A673 (cell line): Measurements from ENCODE around the gene SLC38A3.

Experiments
- EZH2 ChIP-seq: fragments of 200-600 bp; sonication (generic); IDR thresholded peaks from 2 replicates; pipeline ENCODE4 v1.6.1; 2017; ENCODE audit warnings: borderline replicate concordance, low read depth, mild to moderate bottlenecking, mixed read lengths, antibody characterized with exemption, low read length; ENCODE audit not compliant: poor library complexity, severe bottlenecking
- TF ChIP-seq, protein P1 (sequence below): fragments of 300-800, 200-600 bp; sonication (generic); conservative IDR thresholded peaks from 2 replicates; pipeline ENCODE4 v1.5.1; 2017; ENCODE audit warnings: low read depth, mild to moderate bottlenecking, antibody characterized with exemption, low read length, moderate library complexity, mixed read lengths

GRCh38 chr3:50256978-50257890 is 52.2 kb downstream of the SLC38A3 start:
- TF ChIP-seq, protein P1, sequence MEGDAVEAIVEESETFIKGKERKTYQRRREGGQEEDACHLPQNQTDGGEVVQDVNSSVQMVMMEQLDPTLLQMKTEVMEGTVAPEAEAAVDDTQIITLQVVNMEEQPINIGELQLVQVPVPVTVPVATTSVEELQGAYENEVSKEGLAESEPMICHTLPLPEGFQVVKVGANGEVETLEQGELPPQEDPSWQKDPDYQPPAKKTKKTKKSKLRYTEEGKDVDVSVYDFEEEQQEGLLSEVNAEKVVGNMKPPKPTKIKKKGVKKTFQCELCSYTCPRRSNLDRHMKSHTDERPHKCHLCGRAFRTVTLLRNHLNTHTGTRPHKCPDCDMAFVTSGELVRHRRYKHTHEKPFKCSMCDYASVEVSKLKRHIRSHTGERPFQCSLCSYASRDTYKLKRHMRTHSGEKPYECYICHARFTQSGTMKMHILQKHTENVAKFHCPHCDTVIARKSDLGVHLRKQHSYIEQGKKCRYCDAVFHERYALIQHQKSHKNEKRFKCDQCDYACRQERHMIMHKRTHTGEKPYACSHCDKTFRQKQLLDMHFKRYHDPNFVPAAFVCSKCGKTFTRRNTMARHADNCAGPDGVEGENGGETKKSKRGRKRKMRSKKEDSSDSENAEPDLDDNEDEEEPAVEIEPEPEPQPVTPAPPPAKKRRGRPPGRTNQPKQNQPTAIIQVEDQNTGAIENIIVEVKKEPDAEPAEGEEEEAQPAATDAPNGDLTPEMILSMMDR = peak; percentile 50
- no peak for TF ChIP-seq EZH2
